HCT116 (cell line): Measurements from ENCODE around the gene SLC5A2.

Experiments
- CTCF ChIP-seq, 3 experiments: fragments of 200-600 bp in 1 of 3; sonication (generic) in 1 of 3; IDR thresholded peaks in 2 of 3; conservative IDR thresholded peaks in 1 of 3; 2 replicates each; pipeline ENCODE4 v1.5.1; 2012 to 2017; ENCODE audit warnings: low read depth in 2 of 3, low read length in 2 of 3, antibody characterized with exemption in 1 of 3, borderline replicate concordance in 1 of 3, control low read depth in 1 of 3, mild to moderate bottlenecking in 1 of 3, mixed read lengths in 1 of 3, mixed run types in 1 of 3, moderate library complexity in 1 of 3; ENCODE audit not compliant: insufficient read depth in 1 of 3
- EZH2 ChIP-seq: fragments of 200-600 bp; sonication (generic); IDR thresholded peaks from 2 replicates; pipeline ENCODE4 v1.6.1; 2017; ENCODE audit warnings: antibody characterized with exemption, mixed run types
- JUND ChIP-seq: IDR thresholded peaks from 2 replicates; pipeline ENCODE4 v1.6.1; 2012
- POLR2A ChIP-seq: IDR thresholded peaks from 2 replicates; pipeline ENCODE4 v1.7.0; 2011; ENCODE audit warnings: borderline replicate concordance; ENCODE audit not compliant: insufficient read depth, insufficient read length; ENCODE audit errors: extremely low read depth
- POLR2AphosphoS5 ChIP-seq: IDR thresholded peaks from 2 replicates; pipeline ENCODE4 v1.6.1; 2011; ENCODE audit warnings: mild to moderate bottlenecking, low read depth, low read length, moderate library complexity
- RAD21 ChIP-seq: IDR thresholded peaks from 2 replicates; pipeline ENCODE4 v1.6.1; 2012; ENCODE audit warnings: low read depth, mild to moderate bottlenecking
- SIN3A ChIP-seq: IDR thresholded peaks from 2 replicates; pipeline ENCODE4 v1.6.1; 2012; ENCODE audit warnings: low read depth
- SP1 ChIP-seq: IDR thresholded peaks from 2 replicates; pipeline ENCODE4 v1.6.1; 2012; ENCODE audit warnings: low read depth
- ZBTB33 ChIP-seq: IDR thresholded peaks from 2 replicates; pipeline ENCODE4 v1.6.1; 2011; ENCODE audit warnings: mild to moderate bottlenecking, low read length, moderate library complexity; ENCODE audit not compliant: insufficient replicate concordance; ENCODE audit errors: extremely low read depth

GRCh38 chr16:31451201-31451600 is 31.7 kb upstream of the SLC5A2 start:
- TF ChIP-seq RAD21 (no peak), POLR2A (no peak), CTCF (IDR thresholded peaks at IDR 0.05 in 2 of 3, conservative IDR thresholded peaks at IDR 0.05 in 1 of 3; ENCODE audit: borderline replicate concordance in 1 of 3, insufficient read depth in 1 of 3, low read depth in 2 of 3, low read length in 2 of 3) (no peak), SIN3A (no peak), ZBTB33 (no peak), POLR2AphosphoS5 (no peak), EZH2 (no peak), SP1 (no peak), JUND (no peak)
